Endothelial cell of umbilical vein (primary cell): ENCODE results near the gene FILIP1L. TPM values are rescaled to one million over a fixed set of nuclear protein-coding genes. Genes with fewer than 3 reads are reported as not detected.

Experiments used
- BruUV-seq: library from RNA; stranded (reverse); fragments of 400-500 nt; replicated peaks from 2 replicates; lab custom pipeline; 2021; lab: Mats Ljungman, UMichigan
- CTCF ChIA-PET: fragments of 300-600, 350-600 bp; sonication (Branson Sonifier 250); formaldehyde crosslinking; loops from one replicate; lab custom pipeline; 2021; ENCODE audit warnings: antibody characterized with exemption, inconsistent platforms; lab: Charles Lee
- POLR2A ChIA-PET: fragments of 300-600, 350-600 bp; sonication (Branson Sonifier 250); formaldehyde crosslinking; loops from one replicate; lab custom pipeline; 2021; ENCODE audit warnings: antibody characterized with exemption, inconsistent platforms; lab: Charles Lee
- DNase-seq: peaks from one replicate; pipeline ENCODE4 v3.0.0-alpha.2; 2011; ENCODE audit warnings: low read depth, low spot score
- FAIRE-seq: peaks from 2 replicates; lab custom pipeline; 2011; peaks lifted over from hg19 to GRCh38; lab: Jason Lieb, UNC
- H2AFZ ChIP-seq: 2 replicates; pipeline ENCODE4 v1.6.0; 2012; ENCODE audit warnings: low read depth, low read length, control low read depth, inconsistent platforms
- H3K27ac ChIP-seq: 2 replicates; pipeline ENCODE4 v1.5.1; 2011; ENCODE audit warnings: low read depth, mild to moderate bottlenecking, control low read depth, low read length, moderate library complexity; ENCODE audit not compliant: insufficient read depth
- H3K27me3 ChIP-seq, 2 experiments: 2 replicates each; pipeline versions ENCODE4 v1.6.0 to v1.6.1; 2011; ENCODE audit warnings: low read length in 2 of 2, mixed read lengths in 1 of 2; ENCODE audit not compliant: control insufficient read depth in 2 of 2, insufficient read depth in 2 of 2
- H3K36me3 ChIP-seq, 2 experiments: 2 replicates in 1 of 2; 3 replicates in 1 of 2; pipeline ENCODE4 v1.5.1; 2011; ENCODE audit warnings: low read length in 2 of 2, mild to moderate bottlenecking in 1 of 2, moderate library complexity in 1 of 2; ENCODE audit not compliant: control insufficient read depth in 2 of 2, insufficient read depth in 2 of 2; ENCODE audit errors: extremely low read depth in 1 of 2
- H3K4me1 ChIP-seq: 3 replicates; pipeline ENCODE4 v1.5.1; 2011; ENCODE audit warnings: mild to moderate bottlenecking, low read length; ENCODE audit not compliant: control insufficient read depth, insufficient read depth; ENCODE audit errors: extremely low read depth
- H3K4me2 ChIP-seq: 2 replicates; pipeline ENCODE4 v1.6.1; 2011; ENCODE audit warnings: low read length, control low read depth, mixed read lengths; ENCODE audit not compliant: insufficient read depth
- H3K4me3 ChIP-seq, 3 experiments: fragments of 200-600 bp in 1 of 3; sonication (generic), shearing (Covaris generic) in 1 of 3; replicated peaks in 1 of 3; 2 replicates each; pipeline ENCODE4 v1.5.1; 2011 to 2016; ENCODE audit warnings: control low read depth in 3 of 3, low read length in 3 of 3, mild to moderate bottlenecking in 2 of 3, inconsistent platforms in 1 of 3, low read depth in 1 of 3, moderate library complexity in 1 of 3; ENCODE audit not compliant: insufficient read depth in 1 of 3
- H3K79me2 ChIP-seq: 2 replicates; pipeline ENCODE4 v1.6.0; 2012; ENCODE audit warnings: low read length, inconsistent platforms; ENCODE audit not compliant: control insufficient read depth, insufficient read depth
- H3K9ac ChIP-seq: replicated peaks from 2 replicates; pipeline ENCODE3; 2011; ENCODE audit warnings: low read length, control low read depth; ENCODE audit not compliant: insufficient read depth; ENCODE audit errors: extremely low read depth
- H3K9me1 ChIP-seq: replicated peaks from 3 replicates; pipeline ENCODE4 v1.6.0; 2011; ENCODE audit warnings: mild to moderate bottlenecking, low read length; ENCODE audit not compliant: control insufficient read depth, insufficient read depth; ENCODE audit errors: extremely low read depth
- H3K9me3 ChIP-seq: replicated peaks from 2 replicates; pipeline ENCODE4 v1.5.1; 2012; ENCODE audit warnings: low read length, inconsistent platforms; ENCODE audit not compliant: control insufficient read depth, insufficient read depth
- H4K20me1 ChIP-seq: replicated peaks from 2 replicates; pipeline ENCODE3; 2011; ENCODE audit warnings: mild to moderate bottlenecking, low read length; ENCODE audit not compliant: control insufficient read depth, insufficient read depth; ENCODE audit errors: extremely low read depth
- EZH2 ChIP-seq: IDR thresholded peaks from 2 replicates; pipeline ENCODE4 v1.6.1; 2012; ENCODE audit warnings: borderline replicate concordance, low read depth, mild to moderate bottlenecking, moderate library complexity, low read length, inconsistent platforms; ENCODE audit not compliant: severe bottlenecking
- FOS ChIP-seq: IDR thresholded peaks from 2 replicates; pipeline ENCODE4 v1.6.1; 2011; ENCODE audit warnings: mild to moderate bottlenecking, low read length, moderate library complexity, borderline replicate concordance; ENCODE audit not compliant: insufficient read depth
- JUN ChIP-seq: IDR thresholded peaks from 2 replicates; pipeline ENCODE4 v1.6.1; 2011; ENCODE audit warnings: borderline replicate concordance, low read depth; ENCODE audit not compliant: insufficient read length, insufficient read depth
- MYC ChIP-seq: IDR thresholded peaks from one replicate; pipeline ENCODE4 v1.6.1; 2011; ENCODE audit warnings: mild to moderate bottlenecking, low read depth, low read length
- POLR2A ChIP-seq: IDR thresholded peaks from 2 replicates; pipeline ENCODE4 v1.6.1; 2012; ENCODE audit warnings: low read depth, mild to moderate bottlenecking, control low read depth, low read length
- dilution Hi-C: fragments of 300-500 bp; cut with MboI; formaldehyde crosslinking; loops from one replicate; pipeline ENCODE4 v1.15.0; 2019; ENCODE audit warnings: low sequenced_read_pairs; ENCODE audit not compliant: extremely low pct_ligation_motif_present
- intact Hi-C: fragments of 100-400 bp; cut with micrococcal nuclease; formaldehyde crosslinking; loops from one replicate; pipeline ENCODE4 v1.10.0; 2022
- polyA plus RNA-seq, 4 experiments: library from polyadenylated mRNA; depleted of rRNA in 3 of 4; stranded (reverse) in 3 of 4; unstranded in 1 of 4; fragments of >200 nt; gene quantifications; 2 replicates each; pipeline versions ENCODE4 v1.2.1 to v1.2.3, GENCODE V29; 2011 to 2012; ENCODE audit warnings: missing spikeins in 1 of 4
- total RNA-seq: library from RNA; stranded (reverse); gene quantifications from 2 replicates; pipeline ENCODE4 v1.2.3, GENCODE V29; 2021
- TF ChIP-seq, protein P1 (sequence below), 2 donors: IDR thresholded peaks; 1 replicate in 1 of 2; 2 replicates in 1 of 2; pipeline ENCODE4 v1.5.1; 2011; ENCODE audit warnings: low read length in 2 of 2, mild to moderate bottlenecking in 2 of 2, moderate library complexity in 2 of 2, control low read depth in 1 of 2, inconsistent platforms in 1 of 2, low read depth in 1 of 2; ENCODE audit not compliant: insufficient read depth in 1 of 2; ENCODE audit errors: extremely low read depth in 1 of 2
- TF ChIP-seq, protein P2 (sequence below): IDR thresholded peaks from 2 replicates; pipeline ENCODE4 v1.6.1; 2011; ENCODE audit not compliant: insufficient read depth, insufficient read length

Gene FILIP1L
- total and polyA plus RNA-seq, 2 donors (not counting 3 experiments of a cell fraction or from before 2014, with no cell fraction given), result 26.0 to 29.9 TPM

DNA sequence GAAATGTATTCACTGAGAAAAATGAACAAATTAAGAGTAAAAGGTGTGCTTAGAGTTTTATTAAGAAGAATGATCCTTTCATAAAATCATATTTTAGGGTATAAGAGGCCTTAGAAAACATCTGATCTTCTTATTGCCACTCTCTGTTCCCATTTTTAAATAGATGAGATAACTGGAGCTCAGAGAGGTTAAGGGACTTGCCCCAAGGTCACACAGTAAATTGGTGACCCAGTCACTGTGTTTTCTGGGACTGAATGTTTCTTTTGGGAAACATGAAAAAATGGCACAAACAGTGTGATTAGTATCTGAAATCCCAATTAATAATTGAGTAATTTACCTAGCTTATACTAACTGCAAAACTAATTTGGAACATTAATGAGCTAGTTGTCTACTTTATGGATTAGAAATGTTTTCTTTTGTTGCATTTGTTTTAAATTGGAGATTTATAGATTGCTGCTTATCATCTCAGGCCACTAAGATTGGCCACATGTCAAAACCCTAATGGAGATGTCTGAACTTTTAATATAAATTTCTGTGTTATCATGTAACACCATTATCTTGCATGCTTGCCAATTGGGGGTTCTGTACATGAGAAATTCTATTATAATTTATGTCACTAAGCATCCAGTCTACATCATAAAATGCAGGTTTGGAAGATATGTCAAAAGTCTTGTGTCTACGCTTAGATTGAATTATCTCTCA lies 231.7 kb downstream of the FILIP1L start:
- dilution Hi-C loops, result no loop called here
- Histone ChIP-seq H3K9me3 (no peaks in the 10 kb centered on the region), H3K4me3 (no peak overlapping the region), H3K27ac (no peak overlapping the region), H3K4me2 (no peak overlapping the region), H3K4me1 (peaks cover 40% of the 10 kb centered on the region), H3K79me2 (peaks cover 3% of the 10 kb centered on the region), H3K27me3 (no peaks in the 10 kb centered on the region), H3K9ac (no peak overlapping the region), H2AFZ (no peak overlapping the region), H3K9me1 (no peaks in the 10 kb centered on the region), H3K36me3 (no peaks in the 10 kb centered on the region), H4K20me1 (no peaks in the 10 kb centered on the region)
- TF ChIP-seq MYC (no peak), POLR2A (no peak), JUN (no peak), FOS (no peak), EZH2 (no peak)
- TF ChIP-seq, protein P1, sequence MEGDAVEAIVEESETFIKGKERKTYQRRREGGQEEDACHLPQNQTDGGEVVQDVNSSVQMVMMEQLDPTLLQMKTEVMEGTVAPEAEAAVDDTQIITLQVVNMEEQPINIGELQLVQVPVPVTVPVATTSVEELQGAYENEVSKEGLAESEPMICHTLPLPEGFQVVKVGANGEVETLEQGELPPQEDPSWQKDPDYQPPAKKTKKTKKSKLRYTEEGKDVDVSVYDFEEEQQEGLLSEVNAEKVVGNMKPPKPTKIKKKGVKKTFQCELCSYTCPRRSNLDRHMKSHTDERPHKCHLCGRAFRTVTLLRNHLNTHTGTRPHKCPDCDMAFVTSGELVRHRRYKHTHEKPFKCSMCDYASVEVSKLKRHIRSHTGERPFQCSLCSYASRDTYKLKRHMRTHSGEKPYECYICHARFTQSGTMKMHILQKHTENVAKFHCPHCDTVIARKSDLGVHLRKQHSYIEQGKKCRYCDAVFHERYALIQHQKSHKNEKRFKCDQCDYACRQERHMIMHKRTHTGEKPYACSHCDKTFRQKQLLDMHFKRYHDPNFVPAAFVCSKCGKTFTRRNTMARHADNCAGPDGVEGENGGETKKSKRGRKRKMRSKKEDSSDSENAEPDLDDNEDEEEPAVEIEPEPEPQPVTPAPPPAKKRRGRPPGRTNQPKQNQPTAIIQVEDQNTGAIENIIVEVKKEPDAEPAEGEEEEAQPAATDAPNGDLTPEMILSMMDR (IDR thresholded peaks at IDR 0.05; ENCODE audit: extremely low read depth in 1 of 2, insufficient read depth in 1 of 2, low read depth in 1 of 2, low read length in 2 of 2), result no peak
- TF ChIP-seq, protein P2, sequence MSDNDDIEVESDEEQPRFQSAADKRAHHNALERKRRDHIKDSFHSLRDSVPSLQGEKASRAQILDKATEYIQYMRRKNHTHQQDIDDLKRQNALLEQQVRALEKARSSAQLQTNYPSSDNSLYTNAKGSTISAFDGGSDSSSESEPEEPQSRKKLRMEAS, result no peak
- intact Hi-C loops, result no loop called here
- no TSS peak for BruUV-seq
- CTCF ChIA-PET, result interaction anchor here (0.9 to 2.5 kb wide), 2 partner anchors 12 to 40 kb away, joined by 3 to 10 read pairs; no protein-coding TSS in a partner anchor
- FAIRE-seq (no peak), DNase-seq (no peak)
- POLR2A ChIA-PET, result no interaction called here
